RWPE2 (cell line): ENCODE data around the gene MAP2K6.

ENCODE experiments used
- ATAC-seq: fragments of 200-7000 bp; cut with Tn5 transposase; 3 replicates; pipeline ENCODE4 v1.9.1; 2021; ENCODE audit warnings: low read depth
- DNase-seq: peaks from one replicate; pipeline ENCODE4 v3.0.0-alpha.2; 2020; ENCODE audit warnings: low spot score
- H3K27ac ChIP-seq: fragments of 450-650 bp; 2 replicates; pipeline ENCODE4 v1.5.1; 2017; ENCODE audit warnings: mild to moderate bottlenecking; ENCODE audit not compliant: poor library complexity, severe bottlenecking
- H3K27me3 ChIP-seq: fragments of 250-450 bp; sonication (Bioruptor Pico); 2 replicates; pipeline ENCODE4 v1.5.1; 2021; ENCODE audit warnings: mild to moderate bottlenecking, moderate library complexity; ENCODE audit not compliant: insufficient read depth, poor library complexity, severe bottlenecking
- H3K36me3 ChIP-seq: fragments of 250-450 bp; sonication (Bioruptor Pico); 2 replicates; pipeline ENCODE4 v1.5.1; 2020; ENCODE audit warnings: low read depth, mild to moderate bottlenecking, moderate library complexity
- H3K4me1 ChIP-seq: fragments of 250-450 bp; sonication (Bioruptor Pico); 2 replicates; pipeline ENCODE4 v1.5.1; 2021; ENCODE audit warnings: mild to moderate bottlenecking, moderate library complexity; ENCODE audit not compliant: insufficient read depth, poor library complexity, severe bottlenecking
- H3K4me3 ChIP-seq: fragments of 250-450 bp; sonication (Bioruptor Pico); 2 replicates; pipeline ENCODE4 v1.5.1; 2021; ENCODE audit warnings: mild to moderate bottlenecking, moderate library complexity; ENCODE audit not compliant: severe bottlenecking
- H3K9me3 ChIP-seq: fragments of 250-450 bp; sonication (Bioruptor Pico); 2 replicates; pipeline ENCODE4 v1.5.1; 2021; ENCODE audit warnings: mild to moderate bottlenecking, moderate library complexity; ENCODE audit not compliant: severe bottlenecking
- CTCF ChIP-seq: fragments of 450-650 bp; IDR thresholded peaks from one replicate; pipeline ENCODE4 v1.5.1; 2017; ENCODE audit warnings: mild to moderate bottlenecking, moderate library complexity; ENCODE audit not compliant: poor library complexity, severe bottlenecking

Gene MAP2K6

GRCh38 chr17:69528035-69528434, 113.5 kb downstream of the MAP2K6 start:
- ATAC-seq, result no peak
- no peak for DNase-seq
- Histone ChIP-seq H3K27ac (no peak overlapping the region), H3K27me3 (no peaks in the 10 kb centered on the region), H3K9me3 (no peaks in the 10 kb centered on the region), H3K36me3 (no peaks in the 10 kb centered on the region), H3K4me3 (no peak overlapping the region), H3K4me1 (no peaks in the 10 kb centered on the region)
- TF ChIP-seq CTCF, result no peak

GRCh38 chr17:69533481-69534234, 119.2 kb downstream of the MAP2K6 start:
- Histone ChIP-seq H3K4me1 (no peaks in the 10 kb centered on the region), H3K4me3 (no peak overlapping the region), H3K9me3 (no peaks in the 10 kb centered on the region), H3K36me3 (no peaks in the 10 kb centered on the region), H3K27me3 (no peaks in the 10 kb centered on the region), H3K27ac (no peak overlapping the region)
- TF ChIP-seq CTCF, result no peak
- no peak for ATAC-seq
- no peak for DNase-seq

GRCh38 chr17:69534235-69534621, 119.7 kb downstream of the MAP2K6 start:
- no peak overlapping the region for H3K4me3 ChIP-seq
- ATAC-seq (no peak), DNase-seq (no peak)
- H3K36me3 ChIP-seq, result no peaks in the 10 kb centered on the region
- H3K4me1 ChIP-seq, result peaks cover 2% of the 10 kb centered on the region
- H3K27ac ChIP-seq, result no peak overlapping the region
- TF ChIP-seq CTCF, result no peak
- no peaks in the 10 kb centered on the region for H3K9me3 ChIP-seq
- H3K27me3 ChIP-seq, result no peaks in the 10 kb centered on the region

GRCh38 chr17:69535016-69535570, 120.6 kb downstream of the MAP2K6 start:
- DNase-seq (no peak), ATAC-seq (no peak)
- Histone ChIP-seq H3K9me3 (no peaks in the 10 kb centered on the region), H3K36me3 (no peaks in the 10 kb centered on the region), H3K27ac (no peak overlapping the region), H3K4me3 (no peak overlapping the region), H3K4me1 (peaks cover 11% of the 10 kb centered on the region), H3K27me3 (no peaks in the 10 kb centered on the region)
- no peak for TF ChIP-seq CTCF

GRCh38 chr17:69538795-69539194, 124.3 kb downstream of the MAP2K6 start:
- H3K4me3 ChIP-seq, result no peak overlapping the region
- no peak for ATAC-seq
- no peaks in the 10 kb centered on the region for H3K36me3 ChIP-seq
- TF ChIP-seq CTCF, result no peak
- no peaks in the 10 kb centered on the region for H3K27me3 ChIP-seq
- H3K9me3 ChIP-seq, result no peaks in the 10 kb centered on the region
- peaks cover 15% of the 10 kb centered on the region for H3K4me1 ChIP-seq
- H3K27ac ChIP-seq, result peak overlapping the region; percentile 77
- DNase-seq, result no peak
